ENCODE data around the gene SPATA6. TPM values are rescaled to one million over a fixed set of nuclear protein-coding genes. Genes with fewer than 3 reads are reported as not detected.

SPATA6 gene
- polyA plus RNA-seq, 1 donor from 2014 or later, result 3.2 TPM

- TF ChIP-seq REST (IDR thresholded peaks at IDR 0.05; ENCODE audit: borderline replicate concordance), result no peak
- no peak for TF ChIP-seq EZH2 (IDR thresholded peaks at IDR 0.05; ENCODE audit: borderline replicate concordance, insufficient read depth, low read length, poor library complexity, severe bottlenecking)
- TF ChIP-seq SMC3 (conservative IDR thresholded peaks at IDR 0.05; ENCODE audit: poor library complexity), result no peak
- TF ChIP-seq RAD21 (conservative IDR thresholded peaks at IDR 0.05), result no peak
- no peak for TF ChIP-seq CTCF (IDR thresholded peaks at IDR 0.05; ENCODE audit: poor library complexity, severe bottlenecking)
- TF ChIP-seq MXI1 (conservative IDR thresholded peaks at IDR 0.05; ENCODE audit: poor library complexity, severe bottlenecking), result no peak
- TF ChIP-seq TAF1 (IDR thresholded peaks at IDR 0.05; ENCODE audit: low read depth), result no peak
- no peak for TF ChIP-seq EP300 (conservative IDR thresholded peaks at IDR 0.05; ENCODE audit: poor library complexity, severe bottlenecking)
- Histone ChIP-seq H3K9me2 (ENCODE audit: insufficient read depth, low read length) (no peaks in the 10 kb centered on the region), H3K79me2 (replicated peaks; ENCODE audit: insufficient read depth, low read length) (no peaks in the 10 kb centered on the region), H3K9ac (ENCODE audit: low read length) (no peak overlapping the region), H3K4me2 (ENCODE audit: low read length) (no peak overlapping the region), H4K20me1 (ENCODE audit: insufficient read depth) (no peaks in the 10 kb centered on the region), H3K4me3 (ENCODE audit: low read length) (no peak overlapping the region), H2AFZ (ENCODE audit: low read depth, low read length) (no peak overlapping the region), H3K27ac (ENCODE audit: low read length) (no peak overlapping the region), H3F3A (ENCODE audit: insufficient read depth, low read length, poor library complexity, severe bottlenecking) (no peaks in the 10 kb centered on the region), H3K36me3 (ENCODE audit: insufficient read depth, low read length) (no peaks in the 10 kb centered on the region), H3K9me3 (ENCODE audit: low read length) (no peaks in the 10 kb centered on the region), H3K27me3 (ENCODE audit: insufficient read depth, low read depth, low read length) (no peaks in the 10 kb centered on the region)
Observed at GRCh38 chr1:48263041-48263440, 209.0 kb downstream of the SPATA6 start.

GRCh38 chr1:48261881-48262400, 210.1 kb downstream of the SPATA6 start:
- no peak for TF ChIP-seq POLR2AphosphoS5 (IDR thresholded peaks at IDR 0.05)
- no peak for TF ChIP-seq RAD21 (conservative IDR thresholded peaks at IDR 0.05)
- no peak for TF ChIP-seq EZH2 (IDR thresholded peaks at IDR 0.05; ENCODE audit: borderline replicate concordance, insufficient read depth, low read length, poor library complexity, severe bottlenecking)
- no peak for TF ChIP-seq TAF1 (IDR thresholded peaks at IDR 0.05; ENCODE audit: low read depth)
- no peak for TF ChIP-seq EP300 (conservative IDR thresholded peaks at IDR 0.05; ENCODE audit: poor library complexity, severe bottlenecking)
- TF ChIP-seq REST (IDR thresholded peaks at IDR 0.05; ENCODE audit: borderline replicate concordance), result no peak
- TF ChIP-seq MXI1 (conservative IDR thresholded peaks at IDR 0.05; ENCODE audit: poor library complexity, severe bottlenecking), result no peak
- no peak for TF ChIP-seq CTCF (IDR thresholded peaks at IDR 0.05; ENCODE audit: poor library complexity, severe bottlenecking)
- TF ChIP-seq SMC3 (conservative IDR thresholded peaks at IDR 0.05; ENCODE audit: poor library complexity), result no peak
- no peaks in the 10 kb centered on the region for H3K36me3 ChIP-seq (ENCODE audit: insufficient read depth, low read length)
- no peak overlapping the region for H3K4me2 ChIP-seq (ENCODE audit: low read length)
- no peak overlapping the region for H3K4me3 ChIP-seq (ENCODE audit: low read length)
- H3K9me3 ChIP-seq (ENCODE audit: low read length), result no peaks in the 10 kb centered on the region
- H4K20me1 ChIP-seq (ENCODE audit: insufficient read depth), result no peaks in the 10 kb centered on the region
- no peak overlapping the region for H3K9ac ChIP-seq (ENCODE audit: low read length)
- no peaks in the 10 kb centered on the region for H3F3A ChIP-seq (ENCODE audit: insufficient read depth, low read length, poor library complexity, severe bottlenecking)
- H2AFZ ChIP-seq (ENCODE audit: low read depth, low read length), result no peak overlapping the region
- H3K27me3 ChIP-seq (ENCODE audit: insufficient read depth, low read depth, low read length), result no peaks in the 10 kb centered on the region
- H3K9me2 ChIP-seq (ENCODE audit: insufficient read depth, low read length), result no peaks in the 10 kb centered on the region
- H3K27ac ChIP-seq (ENCODE audit: low read length), result no peak overlapping the region
- no peaks in the 10 kb centered on the region for H3K79me2 ChIP-seq (replicated peaks; ENCODE audit: insufficient read depth, low read length)

All from neural cell (in vitro differentiated cells).